HL-60/S4 (cell line): ENCODE results near the gene OR2T11.
"Not testable (repeated sequence)": the region's sequence is repeated elsewhere in the genome, so short reads cannot be mapped to it uniquely, and the experiment has no call there.

Source experiments
- in situ Hi-C: fragments of 300-500 bp; cut with MboI; formaldehyde crosslinking; loops from 2 replicates; pipeline ENCODE4 v1.14.3; 2022; ENCODE audit warnings: low sequenced_read_pairs

Gene OR2T11

GRCh38 chr1:248634991-248635390 is at the start of gene OR2T11:
TSS of gene OR2T11 (minus strand) at chr1:248635091. CDS start at chr1:248627128, 7,963 bp downstream.
- in situ Hi-C loops: not testable (repeated sequence)

GRCh38 chr1:248681651-248682050 is 46.8 kb upstream of the OR2T11 start:
- in situ Hi-C loops: no loop called here

- in situ Hi-C loops: no loop called here
Observed at GRCh38 chr1:248670003-248670402, 35.1 kb upstream of the OR2T11 start.

- in situ Hi-C loops: not testable (repeated sequence)
Observed at GRCh38 chr1:248663453-248664328, 28.8 kb upstream of the OR2T11 start.

- in situ Hi-C loops: not testable (repeated sequence)
Observed at GRCh38 chr1:248656797-248657196, 21.9 kb upstream of the OR2T11 start.

- in situ Hi-C loops: not testable (repeated sequence)
Observed at GRCh38 chr1:248655354-248655753, 20.5 kb upstream of the OR2T11 start, which contains the start of gene OR2T27. TSS of gene OR2T27 (minus strand) at chr1:248655528. CDS start at chr1:248650884, 4,644 bp downstream.

GRCh38 chr1:248648770-248649536 is 14.1 kb upstream of the OR2T11 start:
- in situ Hi-C loops: not testable (repeated sequence)

GRCh38 chr1:248645178-248645577 is 10.3 kb upstream of the OR2T11 start, which contains the start of gene OR2T35:
TSS of gene OR2T35 (minus strand) at chr1:248645278. CDS start at chr1:248639258, 6,020 bp downstream.
- in situ Hi-C loops: not testable (repeated sequence)

- in situ Hi-C loops: not testable (repeated sequence)
Observed at GRCh38 chr1:248642971-248643651, 8.2 kb upstream of the OR2T11 start.

- in situ Hi-C loops: not testable (repeated sequence)
Observed at GRCh38 chr1:248641583-248641982, 6.7 kb upstream of the OR2T11 start.

GRCh38 chr1:248640906-248641305 is 6.0 kb upstream of the OR2T11 start:
- in situ Hi-C loops: not testable (repeated sequence)

GRCh38 chr1:248639652-248640051 is 4.8 kb upstream of the OR2T11 start:
- in situ Hi-C loops: not testable (repeated sequence)

- in situ Hi-C loops: not testable (repeated sequence)
Observed at GRCh38 chr1:248636612-248637011, 1.7 kb upstream of the OR2T11 start.

GRCh38 chr1:248631354-248632008 is 3.4 kb downstream of the OR2T11 start:
- in situ Hi-C loops: no loop called here

- in situ Hi-C loops: no loop called here
Observed at GRCh38 chr1:248630551-248630950, 4.3 kb downstream of the OR2T11 start.

GRCh38 chr1:248627971-248628844 is 6.7 kb downstream of the OR2T11 start:
- in situ Hi-C loops: no loop called here

GRCh38 chr1:248625971-248626370 is 8.9 kb downstream of the OR2T11 start:
- in situ Hi-C loops: no loop called here

GRCh38 chr1:248625166-248625565 is 9.7 kb downstream of the OR2T11 start:
- in situ Hi-C loops: no loop called here

- in situ Hi-C loops: no loop called here
Observed at GRCh38 chr1:248622570-248623001, 12.3 kb downstream of the OR2T11 start.
